HG02759 (cell line): ENCODE data around the gene MLST8.

Source experiments
- ATAC-seq: cut with Tn5 transposase; IDR thresholded peaks from one replicate; pipeline ENCODE4 v1.9.1; 2021; ENCODE audit warnings: mild to moderate bottlenecking, moderate library complexity; ENCODE audit not compliant: unreplicated experiment

The MLST8 gene

DNA sequence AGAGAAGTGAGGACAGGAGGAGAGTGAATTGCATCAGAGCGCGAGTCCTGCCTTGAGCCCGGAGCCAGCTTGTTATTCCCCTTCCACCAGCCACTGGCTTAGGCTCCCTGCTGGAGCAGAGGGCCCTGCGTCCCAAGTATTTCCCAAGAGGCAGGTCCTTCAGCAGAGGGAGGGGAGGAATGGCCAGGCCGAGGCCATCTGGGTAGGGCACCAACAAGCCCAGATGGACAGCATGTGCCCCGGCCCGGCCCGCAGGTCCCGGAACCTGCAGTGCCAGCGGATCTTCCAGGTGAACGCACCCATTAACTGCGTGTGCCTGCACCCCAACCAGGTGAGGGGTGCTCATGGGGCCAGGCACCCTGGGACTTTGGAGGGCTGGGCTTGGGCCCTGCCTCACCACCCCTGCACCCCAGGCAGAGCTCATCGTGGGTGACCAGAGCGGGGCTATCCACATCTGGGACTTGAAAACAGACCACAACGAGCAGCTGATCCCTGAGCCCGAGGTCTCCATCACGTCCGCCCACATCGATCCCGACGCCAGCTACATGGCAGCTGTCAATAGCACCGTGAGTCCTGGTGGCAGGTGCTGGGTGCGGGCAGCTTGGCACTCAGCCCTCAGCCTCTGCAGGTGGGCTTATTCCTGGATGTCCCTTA lies 1.7 kb downstream of the MLST8 start:
- no peak for ATAC-seq

DNA sequence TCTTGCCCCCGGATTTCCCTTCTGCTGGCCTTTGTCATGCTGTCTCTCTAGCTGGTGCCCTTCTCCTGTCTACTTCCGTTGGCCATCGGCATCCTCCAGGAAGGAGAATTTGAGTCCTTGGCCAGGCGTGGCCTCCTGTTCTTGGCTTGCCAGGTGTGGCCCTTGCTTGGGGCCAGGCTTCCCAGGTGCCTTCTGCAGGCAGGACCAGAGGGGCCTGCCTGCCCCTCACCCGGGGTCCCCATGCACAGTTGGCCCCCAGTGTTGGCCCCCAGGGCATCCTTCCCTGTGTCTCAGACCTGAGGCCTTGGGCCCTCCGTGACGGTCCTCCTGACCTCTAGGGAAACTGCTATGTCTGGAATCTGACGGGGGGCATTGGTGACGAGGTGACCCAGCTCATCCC lies 2.6 kb downstream of the MLST8 start:
- no peak for ATAC-seq

DNA sequence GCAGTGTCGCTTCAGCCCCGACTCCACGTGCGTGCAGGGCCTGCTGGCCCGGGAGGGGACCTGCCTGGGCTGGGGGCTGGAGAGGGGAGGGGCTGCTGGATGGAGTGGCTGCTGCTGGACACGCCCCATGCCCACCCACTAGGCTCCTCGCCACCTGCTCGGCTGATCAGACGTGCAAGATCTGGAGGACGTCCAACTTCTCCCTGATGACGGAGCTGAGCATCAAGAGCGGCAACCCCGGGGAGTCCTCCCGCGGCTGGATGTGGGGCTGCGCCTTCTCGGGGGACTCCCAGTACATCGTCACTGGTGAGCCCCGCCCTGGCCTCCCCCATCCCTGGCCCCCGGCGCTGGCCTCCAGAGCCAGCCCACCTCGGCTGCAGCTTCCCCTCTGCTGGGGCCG lies 3.1 kb downstream of the MLST8 start:
- no peak for ATAC-seq

DNA sequence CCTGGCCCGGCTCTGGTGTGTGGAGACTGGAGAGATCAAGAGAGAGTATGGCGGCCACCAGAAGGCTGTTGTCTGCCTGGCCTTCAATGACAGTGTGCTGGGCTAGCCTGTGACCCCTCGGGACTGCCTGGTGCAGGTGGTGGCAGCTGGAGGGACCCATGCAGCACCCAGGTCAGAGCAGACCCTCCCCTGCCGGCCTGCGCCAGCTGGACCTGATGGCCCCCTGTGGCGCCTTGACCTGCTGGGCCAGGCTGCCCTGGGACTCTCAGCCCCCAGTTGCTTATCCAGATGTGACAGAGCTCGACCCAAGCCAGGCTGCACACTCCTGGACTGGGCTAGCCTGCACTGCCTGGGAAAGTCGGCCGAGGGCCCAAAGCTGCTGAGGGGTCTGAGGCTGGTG lies 3.5 kb downstream of the MLST8 start:
- ATAC-seq, result no peak

DNA sequence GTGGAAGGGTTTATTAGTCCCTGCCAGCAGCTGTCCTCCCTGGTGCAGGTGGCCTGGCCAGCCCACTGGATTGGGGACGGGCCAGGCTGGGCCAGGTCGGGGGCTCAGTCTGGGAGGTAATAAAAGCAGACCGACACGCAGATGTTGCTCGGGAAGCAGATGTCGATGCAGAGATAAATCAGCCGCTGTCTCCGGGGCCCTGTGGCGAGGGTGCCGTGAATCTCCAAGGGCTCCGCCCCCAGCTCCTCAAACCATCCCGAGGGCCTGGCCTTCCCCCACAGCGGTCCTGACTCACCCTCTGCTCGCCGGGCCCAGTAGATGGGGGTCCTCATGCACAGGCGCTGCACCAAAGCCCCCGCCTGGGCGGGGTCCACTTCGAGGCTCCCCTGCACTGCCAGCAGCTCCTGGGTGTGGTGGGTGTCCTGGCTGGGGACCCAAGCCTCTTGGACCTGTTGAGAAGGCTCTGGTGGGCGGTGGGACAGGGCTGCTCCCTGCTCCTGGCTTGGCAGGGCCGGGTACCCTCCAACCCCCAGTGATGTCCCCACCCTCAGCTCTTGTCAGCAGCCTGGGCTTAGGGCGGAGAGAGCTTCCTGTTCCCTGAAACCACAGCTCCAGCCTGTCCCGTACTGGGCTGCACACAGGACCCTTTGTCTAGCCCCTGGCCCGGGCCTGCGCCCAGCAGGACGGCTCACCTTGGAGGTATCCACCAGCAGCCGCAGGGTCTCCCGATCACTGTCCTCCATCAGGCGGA lies 4.2 kb downstream of the MLST8 start:
- ATAC-seq, result no peak

DNA sequence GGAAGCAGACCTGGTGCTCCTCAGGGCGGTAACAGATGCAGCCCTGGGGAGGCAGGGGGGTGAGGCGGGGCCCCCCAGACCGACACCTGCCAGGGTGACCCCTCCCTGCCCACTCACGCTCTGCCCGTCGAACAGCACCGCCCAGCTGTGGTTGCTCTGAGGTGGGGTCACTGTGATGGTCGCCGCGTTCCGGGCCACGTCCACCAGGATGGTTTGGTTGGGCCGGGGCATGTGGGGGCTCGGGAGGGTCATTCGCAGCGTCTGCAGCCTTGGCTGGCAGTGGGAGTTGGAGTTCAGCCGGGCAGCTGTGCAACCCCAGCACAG lies 4.7 kb downstream of the MLST8 start:
- ATAC-seq, result no peak

DNA sequence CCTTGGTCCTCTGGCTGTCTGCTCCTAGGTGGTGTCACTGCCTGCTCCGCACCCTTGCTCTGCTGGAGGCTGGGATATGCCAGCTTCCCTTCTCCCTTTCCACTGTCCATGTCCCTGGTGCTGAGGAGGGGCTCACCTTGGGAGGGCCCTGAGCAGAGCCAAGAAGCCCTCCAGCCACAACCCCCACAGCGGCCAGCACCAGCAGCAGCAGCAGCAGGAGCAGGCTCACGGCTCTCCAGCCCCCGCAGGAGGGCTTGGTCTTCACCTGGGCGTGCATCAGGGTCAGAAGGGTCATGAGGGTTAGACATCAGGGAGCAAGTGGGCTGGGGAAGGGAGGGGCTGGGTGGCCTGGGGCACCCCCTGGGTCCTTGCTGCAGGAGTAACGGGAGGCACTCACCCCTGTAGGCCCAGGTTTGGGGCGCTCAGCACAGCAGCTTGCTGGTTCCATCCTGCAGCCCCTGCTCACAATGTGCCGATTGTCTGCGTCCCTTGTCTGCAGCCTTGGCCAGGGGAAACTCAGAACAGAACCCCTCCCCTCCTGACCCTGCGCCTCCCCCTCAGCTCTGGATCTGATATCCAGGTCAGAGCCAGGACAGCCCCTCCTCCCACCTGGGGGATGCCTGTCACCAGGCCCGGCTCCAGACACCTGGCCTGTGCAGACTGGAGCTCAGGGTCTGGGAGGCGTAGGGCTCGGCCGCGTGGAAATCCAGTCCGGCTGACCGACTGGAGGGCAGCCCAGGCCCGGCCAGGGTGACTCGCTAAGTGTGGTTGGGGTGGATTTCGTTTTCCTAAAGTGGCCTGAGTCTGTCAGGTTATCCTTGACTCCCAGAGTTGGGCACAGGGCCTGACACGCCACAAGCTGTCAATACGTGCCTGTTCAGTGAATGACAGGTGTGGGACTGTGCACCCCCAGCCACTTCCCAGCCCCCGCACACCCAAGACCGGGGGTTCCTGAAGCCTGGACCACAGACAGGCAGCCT lies 5.4 kb downstream of the MLST8 start, which contains the start of gene BRICD5:
Gene BRICD5, minus strand, starts transcription at position 478 of the 980 bp plus-strand sequence. Its CDS starts 30 bp downstream, at position 448.
- no peak for ATAC-seq

DNA sequence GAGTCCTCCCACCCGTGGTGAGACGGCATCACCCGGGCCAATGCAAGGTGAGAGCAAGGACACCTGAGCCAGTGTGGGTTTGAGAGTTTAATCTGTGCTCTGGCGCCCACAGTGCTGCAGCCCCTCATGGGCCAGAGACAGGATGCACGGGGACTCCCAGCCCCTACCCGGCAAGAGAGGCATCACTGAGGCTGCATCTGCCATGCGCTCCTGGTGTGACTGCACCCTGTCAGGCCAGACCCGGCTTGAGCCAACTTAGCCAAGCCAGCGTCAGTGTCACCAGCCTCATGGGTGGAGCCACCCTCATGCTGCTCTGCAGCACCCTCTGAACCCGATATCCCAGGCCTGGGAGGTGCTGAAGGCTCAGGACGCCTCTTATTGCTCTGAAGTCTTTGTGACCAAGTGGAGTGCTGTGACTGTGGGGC lies 6.7 kb downstream of the MLST8 start:
- ATAC-seq, result no peak

DNA sequence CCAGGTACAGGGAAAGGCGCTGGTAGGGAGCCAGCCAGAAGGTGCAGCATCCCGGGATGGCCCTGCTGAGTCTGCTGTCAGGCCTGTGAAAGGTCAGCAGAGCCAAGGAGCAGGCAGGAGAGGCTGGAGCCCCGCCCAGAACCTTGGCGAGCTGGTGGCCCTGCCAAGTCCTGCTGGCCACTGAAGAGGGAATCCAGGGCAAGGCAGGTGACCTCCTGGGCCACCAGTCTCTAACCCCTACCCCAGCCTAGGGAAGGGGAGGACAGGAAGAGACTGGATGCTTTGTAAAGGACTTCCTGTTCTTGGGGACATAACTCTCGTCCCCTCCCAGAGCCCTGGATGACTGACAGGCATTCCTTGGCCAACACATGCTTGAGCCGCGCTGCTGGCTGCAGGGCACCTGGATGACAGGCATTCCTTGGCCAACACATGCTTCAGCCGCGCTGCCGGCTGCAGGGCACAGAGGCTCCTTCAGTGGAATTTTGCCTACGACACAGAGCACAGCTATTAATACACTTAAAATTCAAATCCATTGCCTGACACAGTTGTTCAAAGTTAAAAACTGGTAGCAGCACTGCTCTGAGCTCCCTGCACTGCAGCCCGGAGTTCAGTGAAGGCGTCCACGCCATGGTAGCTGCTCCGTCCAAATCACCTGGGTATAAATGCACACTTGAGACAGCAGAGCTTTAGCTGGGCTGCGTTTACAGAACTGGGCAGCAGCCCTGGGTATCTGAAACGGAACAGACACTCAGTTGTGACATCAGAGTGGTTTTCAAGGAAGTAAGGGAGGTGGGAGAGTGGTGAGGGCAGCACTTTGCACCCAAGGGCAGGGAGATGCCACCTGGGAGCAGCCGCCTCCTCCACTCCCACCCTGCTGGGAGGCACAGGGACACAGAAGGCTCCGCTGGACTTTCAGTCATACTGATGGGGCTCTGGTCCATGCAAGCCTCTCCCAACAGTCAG lies 7.4 kb downstream of the MLST8 start:
- ATAC-seq, result no peak

DNA sequence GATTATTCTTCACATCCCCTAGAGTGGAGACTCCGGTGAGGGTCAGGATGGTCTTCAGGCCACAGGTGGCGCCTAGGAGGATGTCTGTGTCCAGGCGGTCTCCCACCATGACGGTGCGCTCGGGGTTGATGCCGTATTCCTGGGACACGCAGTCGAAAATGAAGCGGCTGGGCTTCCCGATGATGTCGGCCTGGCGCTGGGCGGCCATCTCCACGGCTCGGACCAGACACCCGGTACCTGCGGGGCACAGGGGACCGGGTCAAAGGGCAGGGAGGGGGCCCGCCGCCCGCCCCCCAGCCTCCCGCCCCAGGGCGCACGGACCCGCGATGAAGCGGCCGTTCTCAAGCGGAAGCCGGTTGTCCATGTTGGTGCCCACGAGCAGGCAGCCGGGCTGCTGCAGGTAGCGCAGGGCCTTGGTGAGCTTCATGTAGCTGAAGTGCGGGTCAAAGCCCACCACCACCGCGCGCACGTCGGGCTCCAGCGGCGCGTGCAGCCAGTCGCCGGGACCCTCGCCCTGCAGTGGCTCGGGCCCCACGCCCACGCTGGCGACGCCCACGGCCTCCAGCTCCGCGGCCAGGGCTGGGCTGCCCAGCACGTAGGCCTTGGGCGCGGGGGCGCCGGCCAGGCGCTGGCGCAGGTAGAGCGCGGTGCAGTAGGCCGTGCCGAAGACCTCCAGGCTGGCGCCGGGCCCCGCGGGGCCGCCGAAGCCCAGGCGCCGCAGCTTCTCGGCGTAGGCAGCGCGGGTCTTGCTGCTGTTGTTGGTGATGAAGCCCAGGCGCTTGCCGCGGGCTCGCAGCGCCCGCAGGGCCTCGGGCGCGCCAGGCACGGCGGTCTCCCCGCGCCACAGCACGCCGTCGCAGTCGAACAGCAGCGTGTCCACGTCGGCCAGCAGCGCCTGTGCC lies 8.8 kb downstream of the MLST8 start:
- ATAC-seq, result peak; percentile 24

DNA sequence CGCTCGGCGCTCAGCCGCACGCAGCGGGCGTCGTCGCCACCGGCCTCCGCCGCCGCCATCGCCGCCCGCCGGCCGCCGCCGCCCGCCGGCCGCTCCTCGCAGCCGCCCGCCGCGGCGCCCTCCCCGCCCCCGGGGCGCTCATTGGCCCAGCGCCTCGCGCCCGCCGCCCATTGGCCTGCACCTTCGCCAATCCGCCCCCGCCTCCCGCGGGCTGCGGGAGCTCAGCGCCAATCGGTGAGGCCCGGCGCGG lies 9.4 kb downstream of the MLST8 start, which contains the start of gene PGP:
Gene PGP, minus strand, starts transcription at position 122 of the 250 bp plus-strand sequence. Its CDS starts 63 bp downstream, at position 59.
- ATAC-seq, result peak; percentile 88

DNA sequence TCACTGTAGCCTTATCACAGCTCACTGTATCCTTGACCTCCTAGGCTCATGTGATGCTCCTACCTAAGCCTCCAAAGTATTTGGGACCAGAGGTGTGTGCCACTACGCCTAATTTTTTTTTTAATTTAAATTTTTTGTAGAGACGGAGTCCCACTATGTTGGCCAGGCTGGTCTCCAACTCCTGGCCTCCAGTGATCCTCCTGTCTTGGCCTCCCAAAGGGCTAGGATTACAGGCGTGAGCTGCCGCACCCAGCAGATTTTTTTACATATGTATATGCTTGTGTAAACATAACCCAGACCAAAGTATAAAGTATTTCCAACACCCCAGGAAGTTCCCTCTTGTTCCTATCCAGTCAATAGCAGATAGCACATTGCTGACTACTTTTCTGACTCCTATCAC lies 11.1 kb downstream of the MLST8 start:
- ATAC-seq, result no peak

DNA sequence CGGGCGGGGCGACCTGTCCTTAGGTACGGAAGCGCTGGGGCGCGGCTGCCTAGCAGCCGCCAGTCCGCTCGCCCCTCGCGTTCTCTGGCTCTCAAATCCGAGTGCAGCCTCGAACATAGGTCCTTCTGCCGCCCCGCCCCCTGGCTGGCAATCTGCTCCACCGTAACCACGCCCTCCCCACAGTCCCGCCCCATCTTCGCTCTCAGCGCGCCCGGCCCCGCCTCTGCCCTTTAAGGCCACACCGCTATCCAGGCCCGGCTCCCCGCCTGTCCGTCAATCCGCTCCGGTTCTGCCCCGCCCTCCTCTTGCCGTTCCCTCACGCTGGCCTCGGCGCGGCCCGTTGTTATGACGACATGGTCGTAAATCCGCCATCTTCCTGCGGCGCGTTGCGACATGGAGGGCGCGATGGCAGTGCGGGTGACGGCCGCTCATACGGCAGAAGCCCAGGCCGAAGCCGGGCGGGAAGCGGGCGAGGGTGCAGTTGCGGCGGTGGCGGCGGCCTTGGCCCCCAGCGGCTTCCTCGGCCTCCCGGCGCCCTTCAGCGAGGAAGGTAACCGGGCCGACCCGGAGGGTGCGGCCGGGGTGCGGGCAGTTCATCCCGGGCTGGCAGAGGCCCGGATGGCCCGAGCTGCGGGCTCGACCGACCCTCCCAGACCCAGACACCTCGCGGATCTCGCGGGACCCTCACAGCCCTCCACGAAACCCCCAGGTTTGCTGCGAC lies 18.1 kb downstream of the MLST8 start, which contains the start of gene E4F1:
Gene E4F1, plus strand, starts transcription at position 371 of the 721 bp plus-strand sequence. Its CDS starts 23 bp downstream, at position 394.
- peak; percentile 94 for ATAC-seq

DNA sequence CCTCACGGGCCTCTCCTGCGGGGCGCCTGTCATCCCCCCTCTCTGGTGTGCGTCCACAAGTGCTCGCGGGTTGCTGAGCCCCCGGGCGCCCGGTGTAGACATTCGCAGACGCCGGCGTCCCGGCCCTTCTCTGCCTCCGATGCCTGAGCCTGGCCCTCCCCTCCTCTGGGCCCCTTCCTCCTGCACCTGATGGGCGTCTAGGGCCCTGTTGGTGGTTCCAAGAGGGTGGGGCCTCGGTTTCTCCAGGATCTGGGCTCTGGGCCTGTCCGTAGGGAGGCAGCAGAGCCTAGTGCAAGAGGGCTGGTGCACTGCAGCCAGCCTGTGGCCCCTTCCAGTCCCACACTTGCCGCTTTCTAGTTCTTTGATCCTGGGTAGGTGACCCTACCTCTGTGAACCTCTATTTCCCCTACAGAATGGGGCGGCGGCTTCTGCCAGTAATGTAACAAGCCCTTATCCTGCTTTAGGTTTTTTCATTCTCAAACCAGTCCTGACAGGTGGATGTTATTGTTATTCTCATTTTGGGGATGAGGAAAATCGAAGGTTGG lies 18.8 kb downstream of the MLST8 start:
- peak; percentile 24 for ATAC-seq

DNA sequence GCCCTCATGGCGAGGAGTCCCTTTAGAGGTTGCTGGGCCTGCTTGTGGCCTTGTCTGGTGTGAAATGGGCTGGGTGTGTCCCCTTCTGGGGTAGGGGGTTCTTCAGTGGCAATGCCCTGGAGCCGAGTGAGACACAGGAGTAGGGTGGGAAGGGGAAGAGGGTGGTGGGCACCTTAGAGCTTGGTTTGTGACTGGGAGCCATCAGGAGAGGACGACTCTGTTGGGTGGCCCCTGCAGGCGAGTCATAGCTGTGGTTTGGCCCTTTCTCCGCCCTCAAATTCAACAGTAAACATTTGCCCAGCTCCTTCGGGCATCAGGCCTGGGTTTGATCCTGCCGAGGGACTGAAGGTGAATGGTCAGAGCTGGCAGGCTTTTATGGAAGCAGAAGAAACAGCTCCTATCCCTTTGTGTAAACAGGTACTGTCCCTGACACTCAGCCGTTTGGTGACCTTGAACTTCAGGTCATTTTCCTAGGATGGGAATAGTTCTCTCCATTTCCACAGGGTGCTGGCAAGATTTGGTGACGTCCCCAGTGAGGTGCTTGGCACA lies 21.1 kb downstream of the MLST8 start:
- ATAC-seq, result no peak

DNA sequence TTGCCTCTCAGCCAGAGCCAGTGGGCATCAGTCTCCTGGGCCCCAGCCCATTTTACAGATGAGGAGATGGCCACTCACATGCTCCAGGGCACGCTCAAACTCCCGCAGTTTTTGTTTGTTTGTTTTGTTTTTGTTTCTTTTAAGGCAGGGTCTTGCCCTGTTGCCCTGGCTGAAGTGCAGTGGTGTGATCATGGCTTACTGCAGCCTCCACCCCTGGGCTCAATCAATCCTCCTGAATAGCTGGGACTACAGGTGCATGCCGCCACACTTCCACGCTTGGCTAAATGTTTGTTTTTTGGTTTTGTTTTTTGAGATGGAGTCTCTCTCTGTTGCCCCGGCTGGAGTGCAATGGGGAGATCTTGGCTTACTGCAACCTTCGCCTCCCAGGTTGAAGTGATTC lies 21.7 kb downstream of the MLST8 start:
- no peak for ATAC-seq

DNA sequence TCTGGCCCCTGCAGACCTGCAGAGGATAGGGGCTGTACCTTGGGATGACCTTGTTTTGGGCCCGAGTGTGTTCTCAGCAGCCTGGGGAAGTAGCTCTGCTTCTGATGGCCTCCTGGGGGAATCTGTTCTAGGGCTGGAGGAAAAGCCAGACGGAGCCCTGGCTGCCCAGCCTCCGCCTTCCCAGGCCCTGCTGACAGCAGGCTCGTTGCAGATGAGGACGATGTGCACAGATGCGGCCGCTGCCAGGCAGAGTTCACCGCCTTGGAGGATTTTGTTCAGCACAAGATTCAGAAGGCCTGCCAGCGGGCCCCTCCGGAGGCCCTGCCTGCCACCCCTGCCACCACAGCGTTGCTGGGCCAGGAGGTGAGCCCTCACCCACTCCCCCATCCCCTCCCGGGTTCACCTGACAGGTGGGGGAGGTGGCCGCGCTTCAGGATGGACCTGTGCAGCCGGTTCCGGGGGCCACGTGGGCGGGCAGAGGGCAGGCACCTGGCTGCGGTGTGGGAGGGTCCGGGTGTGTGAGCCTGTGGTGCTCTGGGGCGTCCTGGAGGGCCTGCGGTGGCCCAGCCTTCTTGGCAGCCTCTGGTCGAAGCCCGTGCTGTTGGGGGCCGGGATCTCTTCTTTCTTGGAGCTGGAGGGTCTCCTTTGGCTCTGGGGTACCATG lies 23.0 kb downstream of the MLST8 start:
- no peak for ATAC-seq

DNA sequence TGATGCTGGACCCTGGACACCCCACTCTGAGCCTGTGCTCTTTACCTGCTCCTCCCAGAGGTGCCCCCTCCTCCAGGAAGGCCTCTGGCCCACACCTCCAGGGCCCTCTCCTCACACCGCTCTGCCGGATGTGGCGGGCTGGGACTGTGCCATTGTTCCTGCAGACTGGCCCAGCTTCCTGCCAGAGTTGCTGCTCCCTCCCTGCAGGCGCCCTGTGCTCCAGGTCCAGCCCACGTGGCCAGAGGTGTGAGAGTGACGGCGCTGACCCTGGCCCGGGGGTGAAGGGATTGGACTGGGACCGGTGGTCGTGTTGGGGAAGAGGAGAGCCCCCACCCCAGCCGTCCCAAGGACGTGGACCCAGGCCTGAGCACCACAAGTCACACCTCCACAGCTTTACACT lies 23.8 kb downstream of the MLST8 start:
- ATAC-seq, result no peak
